GM12878 (cell line): ENCODE results near the gene DLGAP3. TPM values are rescaled to one million over a fixed set of nuclear protein-coding genes. Genes with fewer than 3 reads are reported as not detected.

Experiments
- ATAC-seq: fragments of 200-7000 bp; cut with Tn5 transposase; 3 replicates; pipeline ENCODE4 v1.9.1; 2020; ENCODE audit warnings: mild to moderate bottlenecking, moderate library complexity
- BruUV-seq: library from RNA; stranded (reverse); fragments of 400-500 nt; replicated peaks from 2 replicates; lab custom pipeline; 2021; lab: Mats Ljungman, UMichigan
- CTCF ChIA-PET: fragments of 300-600 bp; sonication (Branson Sonifier 250); formaldehyde crosslinking; extraction: SDS; loops from one replicate; lab custom pipeline; 2021; ENCODE audit warnings: inconsistent platforms; lab: Yijun Ruan, JAX
- POLR2A ChIA-PET: fragments of 350-600 bp; formaldehyde crosslinking; extraction: SDS; loops from one replicate; lab custom pipeline; 2021; ENCODE audit warnings: inconsistent platforms; lab: Charles Lee
- RAD21 ChIA-PET: fragments of 300-600 bp; sonication (Branson Sonifier 250); formaldehyde crosslinking; loops from one replicate; lab custom pipeline; 2023; ENCODE audit warnings: antibody characterized with exemption; ENCODE audit not compliant: unreplicated experiment; lab: Charles Lee
- SMC1A ChIA-PET: fragments of 300-600 bp; sonication (Branson Sonifier 250); formaldehyde crosslinking; loops from one replicate; lab custom pipeline; 2023; ENCODE audit not compliant: unreplicated experiment, uncharacterized antibody; lab: Charles Lee
- DNase-seq: peaks from one replicate; pipeline ENCODE4 v3.0.0-alpha.2; 2011; ENCODE audit warnings: low read depth, low spot score
- FAIRE-seq: peaks from 3 replicates; lab custom pipeline; 2011; peaks lifted over from hg19 to GRCh38; lab: Jason Lieb, UNC
- H2AFZ ChIP-seq: 2 replicates; pipeline ENCODE4 v1.6.0; 2011; ENCODE audit warnings: low read depth, low read length, control low read depth; ENCODE audit not compliant: control insufficient read depth
- H3K27ac ChIP-seq: 2 replicates; pipeline ENCODE4 v1.5.1; 2011; ENCODE audit warnings: control low read depth; ENCODE audit not compliant: control insufficient read depth, insufficient read depth
- H3K27me3 ChIP-seq, 2 experiments: replicated peaks in 1 of 2; 2 replicates each; pipeline versions ENCODE4 v1.6.0 to v1.6.1; 2011; ENCODE audit warnings: low read length in 1 of 2; ENCODE audit not compliant: control insufficient read depth in 2 of 2, insufficient read depth in 2 of 2
- H3K36me3 ChIP-seq, 2 experiments: 2 replicates each; pipeline ENCODE4 v1.5.1; 2011; ENCODE audit warnings: low read length in 1 of 2; ENCODE audit not compliant: control insufficient read depth in 2 of 2, insufficient read depth in 2 of 2
- H3K4me1 ChIP-seq: 2 replicates; pipeline ENCODE4 v1.6.1; 2011; ENCODE audit warnings: mild to moderate bottlenecking, low read length, moderate library complexity, mixed read lengths; ENCODE audit not compliant: control insufficient read depth, insufficient read depth
- H3K4me2 ChIP-seq: 2 replicates; pipeline ENCODE4 v1.6.0; 2011; ENCODE audit warnings: control low read depth; ENCODE audit not compliant: control insufficient read depth, insufficient read depth
- H3K4me3 ChIP-seq: fragments of 200-600 bp; sonication (generic); 2 replicates; pipeline ENCODE4 v1.5.1; 2016
- H3K79me2 ChIP-seq: 2 replicates; pipeline ENCODE4 v1.6.0; 2011; ENCODE audit warnings: low read length; ENCODE audit not compliant: control insufficient read depth, insufficient read depth
- H3K9ac ChIP-seq: 2 replicates; pipeline ENCODE4 v1.8.0; 2011; ENCODE audit warnings: low read length, control low read depth, mixed read lengths; ENCODE audit not compliant: control insufficient read depth, insufficient read depth
- H3K9me3 ChIP-seq: replicated peaks from 3 replicates; pipeline ENCODE4 v1.5.1; 2011; ENCODE audit warnings: mild to moderate bottlenecking, low read length; ENCODE audit not compliant: control insufficient read depth, insufficient read depth
- H4K20me1 ChIP-seq: 2 replicates; pipeline ENCODE4 v1.6.0; 2011; ENCODE audit not compliant: control insufficient read depth, insufficient read depth
- BMI1 ChIP-seq: fragments of 450-650 bp; IDR thresholded peaks from 2 replicates; pipeline ENCODE4 v1.6.1; 2016; ENCODE audit warnings: mild to moderate bottlenecking, moderate library complexity, borderline replicate concordance
- CEBPB ChIP-seq, 2 experiments: fragments of 150-350 bp in 1 of 2; IDR thresholded peaks; 2 replicates each; pipeline ENCODE4 v1.6.1; 2012 to 2014; ENCODE audit warnings: low read depth in 2 of 2, low read length in 2 of 2, borderline replicate concordance in 1 of 2, inconsistent platforms in 1 of 2
- DPF2 ChIP-seq: fragments of 450-650 bp; IDR thresholded peaks from 2 replicates; pipeline ENCODE4 v1.6.1; 2017; ENCODE audit warnings: mild to moderate bottlenecking
- EED ChIP-seq: sonication (generic); IDR thresholded peaks from 2 replicates; pipeline ENCODE4 v1.6.1; 2016; ENCODE audit warnings: antibody characterized with exemption, low read depth
- FOXK2 ChIP-seq: fragments of 450-650 bp; IDR thresholded peaks from 2 replicates; pipeline ENCODE4 v1.6.1; 2017; ENCODE audit warnings: mild to moderate bottlenecking, moderate library complexity
- HCFC1 ChIP-seq: fragments of 150-350 bp; IDR thresholded peaks from 2 replicates; pipeline ENCODE4 v1.6.1; 2014; ENCODE audit warnings: low read length
- KDM1A ChIP-seq: fragments of 200-600 bp; sonication (generic); IDR thresholded peaks from 2 replicates; pipeline ENCODE4 v1.6.1; 2016; ENCODE audit warnings: borderline replicate concordance
- LARP7 ChIP-seq: fragments of 450-650 bp; IDR thresholded peaks from 2 replicates; pipeline ENCODE4 v1.6.1; 2017; ENCODE audit warnings: mild to moderate bottlenecking
- MXI1 ChIP-seq: fragments of 150-350 bp; IDR thresholded peaks from 2 replicates; pipeline ENCODE4 v1.6.1; 2011; ENCODE audit warnings: low read depth, mild to moderate bottlenecking, inconsistent platforms, low read length, improper control_type of control experiment
- NFYB ChIP-seq: IDR thresholded peaks from 2 replicates; pipeline ENCODE4 v1.6.1; 2011; ENCODE audit warnings: low read depth, mild to moderate bottlenecking, low read length, improper control_type of control experiment, moderate library complexity; ENCODE audit not compliant: insufficient read depth
- RELA ChIP-seq: fragments of 450-650 bp; IDR thresholded peaks from 2 replicates; pipeline ENCODE4 v1.8.0; 2014; ENCODE audit warnings: borderline replicate concordance; ENCODE audit not compliant: partially characterized antibody
- SMARCA5 ChIP-seq: fragments of 450-650 bp; IDR thresholded peaks from 2 replicates; pipeline ENCODE4 v1.6.1; 2017; ENCODE audit warnings: mild to moderate bottlenecking
- SUZ12 ChIP-seq: fragments of 200-600 bp; sonication (generic); IDR thresholded peaks from one replicate; pipeline ENCODE4 v1.6.1; 2018; ENCODE audit warnings: antibody characterized with exemption, mild to moderate bottlenecking; ENCODE audit not compliant: unreplicated experiment
- WGBS: methylation state at CpG from one replicate; pipeline ENCODE4 v1.1.6; 2016; ENCODE audit warnings: low lambda C conversion rate; ENCODE audit not compliant: insufficient replicate concordance, insufficient coverage; ENCODE audit errors: missing lambda C conversion rate; 5-methylcytosine and 5-hydroxymethylcytosine counted together
- in situ Hi-C: fragments of 300-500 bp; cut with MboI; formaldehyde crosslinking; loops from 9 replicates; pipeline ENCODE4 v1.14.3; 2018; ENCODE audit warnings: mixed read lengths
- intact Hi-C: fragments of 100-400 bp; cut with micrococcal nuclease; formaldehyde crosslinking; loops from one replicate; pipeline ENCODE4 v1.14.2; 2022; ENCODE audit not compliant: unreplicated experiment
- polyA plus RNA-seq, 11 experiments: library from polyadenylated mRNA; depleted of rRNA in 4 of 11; unstranded in 6 of 11; stranded (reverse) in 5 of 11; fragments of >200 nt; fragmentation: Nextera tagmentation in 4 of 11; fragmentation: Illumina TruSeq in 1 of 11; extraction: Ambion mirVana in 4 of 11; extraction: Trizol in 1 of 11; gene quantifications; 1 replicate in 1 of 11; 2 replicates in 10 of 11; pipeline versions ENCODE4 v1.2.1 to v1.2.3, GENCODE V29; 2011 to 2016; ENCODE audit warnings: inconsistent platforms in 2 of 11, missing spikeins in 2 of 11, low read depth in 1 of 11
- total RNA-seq, 4 experiments: library from RNA; depleted of rRNA in 3 of 4; stranded (reverse); fragments of >200 nt in 3 of 4; fragmentation: Illumina TruSeq in 1 of 4; extraction: Trizol in 1 of 4; gene quantifications; 2 replicates each; pipeline versions ENCODE4 v1.2.1 to v1.2.3, GENCODE V29; 2013 to 2021
- TF ChIP-seq, protein P1 (sequence below): fragments of 450-650 bp; IDR thresholded peaks from 2 replicates; pipeline ENCODE4 v1.6.1; 2017; ENCODE audit warnings: mild to moderate bottlenecking, moderate library complexity
- TF ChIP-seq, protein P2 (sequence below): fragments of 450-650 bp; IDR thresholded peaks from 2 replicates; pipeline ENCODE4 v1.6.1; 2016; ENCODE audit warnings: mild to moderate bottlenecking, moderate library complexity, borderline replicate concordance

DLGAP3 gene
- total and polyA plus RNA-seq, 10 of the 15 experiments (the other 5 are each of a cell fraction or from before 2014, with no cell fraction given) = 0.03 to 0.15 (median 0.08) TPM; not detected in 4

DNA sequence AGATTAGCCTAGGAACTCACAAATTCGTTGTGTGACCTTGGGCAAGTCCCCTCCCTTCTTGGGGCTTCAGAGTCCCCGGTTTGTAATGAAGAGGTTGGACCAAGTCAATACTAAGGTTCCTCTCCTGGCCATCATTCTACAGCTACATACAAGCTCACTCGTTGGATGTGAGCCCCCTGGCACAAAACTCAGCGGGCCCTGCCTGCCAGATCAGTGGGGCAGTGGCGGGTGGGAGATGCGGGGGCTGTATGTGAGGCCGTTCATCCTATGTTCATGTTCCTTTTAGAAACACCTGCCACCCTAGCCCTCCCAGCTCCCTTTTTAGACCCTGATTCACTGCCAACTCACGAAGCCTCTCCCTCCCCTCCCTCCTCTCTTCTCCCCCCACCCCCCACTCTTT, 2.1 kb downstream of the DLGAP3 start (continued):
- TF ChIP-seq, protein P1, sequence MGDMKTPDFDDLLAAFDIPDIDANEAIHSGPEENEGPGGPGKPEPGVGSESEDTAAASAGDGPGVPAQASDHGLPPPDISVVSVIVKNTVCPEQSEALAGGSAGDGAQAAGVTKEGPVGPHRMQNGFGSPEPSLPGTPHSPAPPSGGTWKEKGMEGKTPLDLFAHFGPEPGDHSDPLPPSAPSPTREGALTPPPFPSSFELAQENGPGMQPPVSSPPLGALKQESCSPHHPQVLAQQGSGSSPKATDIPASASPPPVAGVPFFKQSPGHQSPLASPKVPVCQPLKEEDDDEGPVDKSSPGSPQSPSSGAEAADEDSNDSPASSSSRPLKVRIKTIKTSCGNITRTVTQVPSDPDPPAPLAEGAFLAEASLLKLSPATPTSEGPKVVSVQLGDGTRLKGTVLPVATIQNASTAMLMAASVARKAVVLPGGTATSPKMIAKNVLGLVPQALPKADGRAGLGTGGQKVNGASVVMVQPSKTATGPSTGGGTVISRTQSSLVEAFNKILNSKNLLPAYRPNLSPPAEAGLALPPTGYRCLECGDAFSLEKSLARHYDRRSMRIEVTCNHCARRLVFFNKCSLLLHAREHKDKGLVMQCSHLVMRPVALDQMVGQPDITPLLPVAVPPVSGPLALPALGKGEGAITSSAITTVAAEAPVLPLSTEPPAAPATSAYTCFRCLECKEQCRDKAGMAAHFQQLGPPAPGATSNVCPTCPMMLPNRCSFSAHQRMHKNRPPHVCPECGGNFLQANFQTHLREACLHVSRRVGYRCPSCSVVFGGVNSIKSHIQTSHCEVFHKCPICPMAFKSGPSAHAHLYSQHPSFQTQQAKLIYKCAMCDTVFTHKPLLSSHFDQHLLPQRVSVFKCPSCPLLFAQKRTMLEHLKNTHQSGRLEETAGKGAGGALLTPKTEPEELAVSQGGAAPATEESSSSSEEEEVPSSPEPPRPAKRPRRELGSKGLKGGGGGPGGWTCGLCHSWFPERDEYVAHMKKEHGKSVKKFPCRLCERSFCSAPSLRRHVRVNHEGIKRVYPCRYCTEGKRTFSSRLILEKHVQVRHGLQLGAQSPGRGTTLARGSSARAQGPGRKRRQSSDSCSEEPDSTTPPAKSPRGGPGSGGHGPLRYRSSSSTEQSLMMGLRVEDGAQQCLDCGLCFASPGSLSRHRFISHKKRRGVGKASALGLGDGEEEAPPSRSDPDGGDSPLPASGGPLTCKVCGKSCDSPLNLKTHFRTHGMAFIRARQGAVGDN = no peak

DNA sequence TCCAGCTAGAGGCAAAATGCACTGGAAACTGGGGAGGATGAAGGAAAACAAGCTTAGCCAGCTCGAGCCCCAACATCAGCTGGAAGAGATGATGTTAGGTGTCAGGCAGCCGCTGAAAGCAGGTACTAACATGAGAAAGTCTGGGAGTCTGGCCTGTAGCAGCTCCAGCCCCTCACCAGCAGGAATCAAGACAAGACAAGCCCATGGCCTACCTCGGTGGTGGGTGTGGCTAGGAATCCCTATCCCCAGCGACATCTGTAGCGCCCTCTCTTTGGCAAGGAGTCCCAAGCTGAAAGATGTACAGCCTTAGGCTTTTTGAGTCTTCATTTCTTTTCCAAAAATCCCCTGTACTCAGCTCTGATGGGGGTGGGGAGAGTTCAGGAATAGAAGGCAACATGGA, 2.6 kb downstream of the DLGAP3 start:
- peaks cover 8 to 9% of the 10 kb centered on the region in 2 experiments; a peak in 3 of 4 replicates for H3K27me3 ChIP-seq
- ChIA-PET POLR2A (no interaction called here), CTCF (interaction anchor here (0.8 kb wide), 1 partner anchor 27 kb away, joined by 3 read pairs; no protein-coding TSS in a partner anchor), SMC1A (no interaction called here), RAD21 (no interaction called here)
- H3K79me2 ChIP-seq = no peaks in the 10 kb centered on the region
- no peak overlapping the region for H3K4me2 ChIP-seq
- ATAC-seq (no peak), DNase-seq (no peak), FAIRE-seq (no peak)
- no TSS peak for BruUV-seq
- H3K27ac ChIP-seq = no peak overlapping the region
- 38% methylated on average over 5 of the region's 5 CpGs for WGBS
- in situ Hi-C loops = no loop called here
- no peak overlapping the region for H3K9ac ChIP-seq
- H3K4me3 ChIP-seq = no peak overlapping the region
- intact Hi-C loops = no loop called here
- H3K9me3 ChIP-seq = no peaks in the 10 kb centered on the region
- peaks cover 4% of the 10 kb centered on the region; the same call in 1 of the 2 replicates for H3K4me1 ChIP-seq
- no peaks in the 10 kb centered on the region for H3K36me3 ChIP-seq
- no peaks in the 10 kb centered on the region for H4K20me1 ChIP-seq
- H2AFZ ChIP-seq = no peak overlapping the region
- TF ChIP-seq, protein P2, sequence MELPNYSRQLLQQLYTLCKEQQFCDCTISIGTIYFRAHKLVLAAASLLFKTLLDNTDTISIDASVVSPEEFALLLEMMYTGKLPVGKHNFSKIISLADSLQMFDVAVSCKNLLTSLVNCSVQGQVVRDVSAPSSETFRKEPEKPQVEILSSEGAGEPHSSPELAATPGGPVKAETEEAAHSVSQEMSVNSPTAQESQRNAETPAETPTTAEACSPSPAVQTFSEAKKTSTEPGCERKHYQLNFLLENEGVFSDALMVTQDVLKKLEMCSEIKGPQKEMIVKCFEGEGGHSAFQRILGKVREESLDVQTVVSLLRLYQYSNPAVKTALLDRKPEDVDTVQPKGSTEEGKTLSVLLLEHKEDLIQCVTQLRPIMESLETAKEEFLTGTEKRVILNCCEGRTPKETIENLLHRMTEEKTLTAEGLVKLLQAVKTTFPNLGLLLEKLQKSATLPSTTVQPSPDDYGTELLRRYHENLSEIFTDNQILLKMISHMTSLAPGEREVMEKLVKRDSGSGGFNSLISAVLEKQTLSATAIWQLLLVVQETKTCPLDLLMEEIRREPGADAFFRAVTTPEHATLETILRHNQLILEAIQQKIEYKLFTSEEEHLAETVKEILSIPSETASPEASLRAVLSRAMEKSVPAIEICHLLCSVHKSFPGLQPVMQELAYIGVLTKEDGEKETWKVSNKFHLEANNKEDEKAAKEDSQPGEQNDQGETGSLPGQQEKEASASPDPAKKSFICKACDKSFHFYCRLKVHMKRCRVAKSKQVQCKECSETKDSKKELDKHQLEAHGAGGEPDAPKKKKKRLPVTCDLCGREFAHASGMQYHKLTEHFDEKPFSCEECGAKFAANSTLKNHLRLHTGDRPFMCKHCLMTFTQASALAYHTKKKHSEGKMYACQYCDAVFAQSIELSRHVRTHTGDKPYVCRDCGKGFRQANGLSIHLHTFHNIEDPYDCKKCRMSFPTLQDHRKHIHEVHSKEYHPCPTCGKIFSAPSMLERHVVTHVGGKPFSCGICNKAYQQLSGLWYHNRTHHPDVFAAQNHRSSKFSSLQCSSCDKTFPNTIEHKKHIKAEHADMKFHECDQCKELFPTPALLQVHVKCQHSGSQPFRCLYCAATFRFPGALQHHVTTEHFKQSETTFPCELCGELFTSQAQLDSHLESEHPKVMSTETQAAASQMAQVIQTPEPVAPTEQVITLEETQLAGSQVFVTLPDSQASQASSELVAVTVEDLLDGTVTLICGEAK = no peak
- no peak for TF ChIP-seq DPF2
- TF ChIP-seq MXI1 = no peak
- TF ChIP-seq BMI1 = no peak
- no peak for TF ChIP-seq KDM1A
- TF ChIP-seq RELA = no peak
- TF ChIP-seq HCFC1 = no peak
- TF ChIP-seq EED = no peak
- no peak for TF ChIP-seq LARP7
- no peak for TF ChIP-seq SMARCA5
- TF ChIP-seq NFYB = no peak
- TF ChIP-seq SUZ12 = no peak
- TF ChIP-seq FOXK2 = no peak
- no peak for TF ChIP-seq CEBPB (IDR thresholded peaks at IDR 0.05; ENCODE audit: borderline replicate concordance in 1 of 2, low read depth in 2 of 2, low read length in 2 of 2)
